Measurements from ENCODE around the gene NAPEPLD. TPM values are rescaled to one million over a fixed set of nuclear protein-coding genes. Genes with fewer than 3 reads are reported as not detected.

NAPEPLD gene
- total RNA-seq, 3 donors from 2014 or later = 43.9 to 71.0 (median 45.9) TPM

GRCh38 chr7:103143868-103144267 lies 5.0 kb downstream of the NAPEPLD start:
- TF ChIP-seq, protein P1, sequence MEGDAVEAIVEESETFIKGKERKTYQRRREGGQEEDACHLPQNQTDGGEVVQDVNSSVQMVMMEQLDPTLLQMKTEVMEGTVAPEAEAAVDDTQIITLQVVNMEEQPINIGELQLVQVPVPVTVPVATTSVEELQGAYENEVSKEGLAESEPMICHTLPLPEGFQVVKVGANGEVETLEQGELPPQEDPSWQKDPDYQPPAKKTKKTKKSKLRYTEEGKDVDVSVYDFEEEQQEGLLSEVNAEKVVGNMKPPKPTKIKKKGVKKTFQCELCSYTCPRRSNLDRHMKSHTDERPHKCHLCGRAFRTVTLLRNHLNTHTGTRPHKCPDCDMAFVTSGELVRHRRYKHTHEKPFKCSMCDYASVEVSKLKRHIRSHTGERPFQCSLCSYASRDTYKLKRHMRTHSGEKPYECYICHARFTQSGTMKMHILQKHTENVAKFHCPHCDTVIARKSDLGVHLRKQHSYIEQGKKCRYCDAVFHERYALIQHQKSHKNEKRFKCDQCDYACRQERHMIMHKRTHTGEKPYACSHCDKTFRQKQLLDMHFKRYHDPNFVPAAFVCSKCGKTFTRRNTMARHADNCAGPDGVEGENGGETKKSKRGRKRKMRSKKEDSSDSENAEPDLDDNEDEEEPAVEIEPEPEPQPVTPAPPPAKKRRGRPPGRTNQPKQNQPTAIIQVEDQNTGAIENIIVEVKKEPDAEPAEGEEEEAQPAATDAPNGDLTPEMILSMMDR (IDR thresholded peaks at IDR 0.05) = no peak
- Histone ChIP-seq H3K4me3 (no peak overlapping the region), H3K4me1 (ENCODE audit: low read depth) (peaks cover 30% of the 10 kb centered on the region), H3K36me3 (ENCODE audit: low read depth) (no peaks in the 10 kb centered on the region), H3K9me3 (no peaks in the 10 kb centered on the region)
- DNase-seq (peak in 1 of 3 donors; percentile 78), ATAC-seq (peak; percentile 75)
- intact Hi-C loops (cut with DNase I, micrococcal nuclease) = no loop called here

DNA sequence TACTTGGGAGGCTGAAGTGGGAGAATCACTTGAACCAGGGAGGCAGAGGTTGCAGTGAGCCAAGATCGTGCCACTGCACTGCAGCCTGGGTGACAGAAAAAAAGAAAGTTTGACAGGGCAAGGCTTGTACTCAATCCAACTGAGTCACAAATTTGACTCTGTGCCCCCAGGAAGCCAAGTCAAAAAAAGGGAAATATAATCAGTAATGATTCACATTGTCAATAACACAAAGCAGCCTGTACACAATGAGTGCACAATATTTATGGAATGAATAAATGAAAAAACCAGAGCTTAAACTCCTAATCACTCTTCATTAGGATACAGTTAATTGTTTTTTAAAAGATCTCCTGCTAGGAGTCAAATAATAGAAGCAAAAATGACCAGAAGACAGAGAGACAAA lies 6.4 kb downstream of the NAPEPLD start:
- ATAC-seq (no peak), DNase-seq (no peak)
- H3K9me3 ChIP-seq = no peaks in the 10 kb centered on the region
- TF ChIP-seq, protein P1 (IDR thresholded peaks at IDR 0.05) = no peak
- no peak overlapping the region for H3K4me3 ChIP-seq
- H3K4me1 ChIP-seq (ENCODE audit: low read depth) = peaks cover 30% of the 10 kb centered on the region
- H3K36me3 ChIP-seq (ENCODE audit: low read depth) = no peaks in the 10 kb centered on the region
- intact Hi-C loops (cut with DNase I, micrococcal nuclease) = no loop called here

DNA sequence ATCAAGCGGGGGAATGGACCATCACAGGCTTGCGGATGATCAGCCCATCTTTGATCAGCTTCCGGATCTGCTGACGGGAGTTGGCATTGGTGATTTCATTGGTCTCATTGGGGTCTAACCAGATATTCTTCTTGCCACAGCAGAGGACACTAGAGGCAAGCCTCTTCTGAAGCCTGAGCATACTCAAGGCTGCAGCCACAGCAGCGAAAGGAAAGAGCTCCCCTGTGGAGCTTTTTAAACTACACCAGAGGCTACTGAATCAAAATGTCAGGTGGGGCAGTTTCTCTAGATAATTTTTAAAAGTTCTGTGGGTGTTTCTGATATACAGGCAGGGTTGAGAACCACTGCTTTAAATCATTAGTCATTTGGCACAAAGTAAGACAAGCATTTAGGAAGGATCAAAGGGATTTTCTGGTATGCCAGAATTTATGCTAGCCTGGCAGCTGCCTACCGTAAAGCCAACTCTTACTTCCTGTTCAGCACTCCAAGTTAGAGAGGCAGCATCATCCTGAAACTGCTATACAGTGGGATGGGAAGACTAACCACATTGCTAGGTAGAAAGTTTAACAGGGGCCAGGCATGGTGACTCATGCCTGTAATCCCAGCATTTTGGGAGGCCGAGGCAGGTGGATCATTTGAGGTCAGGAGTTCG lies 7.0 kb downstream of the NAPEPLD start:
- no peak overlapping the region for H3K4me3 ChIP-seq
- H3K4me1 ChIP-seq (ENCODE audit: low read depth) = peaks cover 30% of the 10 kb centered on the region
- no peaks in the 10 kb centered on the region for H3K36me3 ChIP-seq (ENCODE audit: low read depth)
- intact Hi-C loops (cut with DNase I, micrococcal nuclease) = no loop called here
- no peaks in the 10 kb centered on the region for H3K9me3 ChIP-seq
- DNase-seq = no peak
- peak; percentile 77 for ATAC-seq
- TF ChIP-seq, protein P1 (IDR thresholded peaks at IDR 0.05) = no peak

- intact Hi-C loops (cut with DNase I, micrococcal nuclease) = no loop called here
- Histone ChIP-seq H3K9me3 (no peaks in the 10 kb centered on the region), H3K4me1 (ENCODE audit: low read depth) (peaks cover 27% of the 10 kb centered on the region), H3K4me3 (no peak overlapping the region), H3K36me3 (ENCODE audit: low read depth) (no peaks in the 10 kb centered on the region)
- TF ChIP-seq, protein P1 (IDR thresholded peaks at IDR 0.05) = no peak
- DNase-seq (no peak), ATAC-seq (no peak)
Observed at GRCh38 chr7:103140685-103141084, 8.2 kb downstream of the NAPEPLD start.

DNA sequence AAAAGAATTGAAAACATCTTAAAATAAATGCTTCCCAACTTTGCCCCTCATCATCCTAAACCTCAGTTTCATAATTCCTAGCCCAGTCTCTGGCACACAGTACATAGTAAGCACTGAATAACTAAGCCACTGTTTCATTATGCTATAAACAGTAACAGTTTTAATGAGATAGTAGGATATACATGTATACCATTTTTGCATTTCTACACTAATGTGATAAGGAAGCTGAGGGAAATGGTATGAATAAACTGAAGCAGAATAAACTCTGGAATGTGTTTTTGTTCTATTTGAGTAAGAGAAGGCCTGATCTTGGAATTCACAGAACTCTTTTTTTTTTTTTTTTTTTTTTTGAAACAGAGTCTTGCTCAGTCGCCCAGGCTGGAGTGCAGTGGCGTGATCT lies 8.8 kb downstream of the NAPEPLD start:
- Histone ChIP-seq H3K4me1 (ENCODE audit: low read depth) (peaks cover 21% of the 10 kb centered on the region), H3K4me3 (no peak overlapping the region), H3K9me3 (no peaks in the 10 kb centered on the region), H3K36me3 (ENCODE audit: low read depth) (no peaks in the 10 kb centered on the region)
- TF ChIP-seq, protein P1 (IDR thresholded peaks at IDR 0.05) = no peak
- no peak for ATAC-seq
- intact Hi-C loops (cut with DNase I, micrococcal nuclease) = no loop called here
- DNase-seq = no peak

All from mucosa of descending colon (tissue), 3 donors.